MCF 10A (cell line): ENCODE results near the gene RBPJ. TPM values are rescaled to one million over a fixed set of nuclear protein-coding genes. Genes with fewer than 3 reads are reported as not detected.

Experiments used
- BruUV-seq: library from RNA; stranded (reverse); fragments of 400-500 nt; replicated peaks from 2 replicates; lab custom pipeline; 2021; lab: Mats Ljungman, UMichigan
- CTCF ChIA-PET: fragments of 300-600 bp; sonication (Branson Sonifier 250); formaldehyde crosslinking; extraction: SDS; loops from one replicate; lab custom pipeline; 2021; ENCODE audit warnings: antibody characterized with exemption, inconsistent platforms; lab: Yijun Ruan, JAX
- POLR2A ChIA-PET: fragments of 300-600, 350-650 bp; sonication (Branson Sonifier 250); formaldehyde crosslinking; extraction: SDS; loops from one replicate; lab custom pipeline; 2020; ENCODE audit warnings: antibody characterized with exemption, inconsistent platforms; lab: Yijun Ruan, JAX
- DNase-seq: peaks from one replicate; pipeline ENCODE4 v3.0.0-alpha.2; 2018; ENCODE audit not compliant: unreplicated experiment
- H3K27ac Mint-ChIP-seq: one replicate; pipeline ENCODE4 v1.8.0; 2022; ENCODE audit warnings: mild to moderate bottlenecking, low read depth, mixed read lengths; ENCODE audit not compliant: unreplicated experiment
- H3K27me3 Mint-ChIP-seq: one replicate; pipeline ENCODE4 v1.8.0; 2022; ENCODE audit warnings: mixed read lengths; ENCODE audit not compliant: insufficient read depth, unreplicated experiment
- H3K36me3 Mint-ChIP-seq: one replicate; pipeline ENCODE4 v1.8.0; 2022; ENCODE audit warnings: mild to moderate bottlenecking, moderate library complexity, mixed read lengths; ENCODE audit not compliant: insufficient read depth, unreplicated experiment
- H3K4me1 Mint-ChIP-seq: one replicate; pipeline ENCODE4 v1.8.0; 2022; ENCODE audit warnings: mixed read lengths; ENCODE audit not compliant: insufficient read depth, unreplicated experiment
- H3K4me3 Mint-ChIP-seq: one replicate; pipeline ENCODE4 v1.8.0; 2022; ENCODE audit warnings: mild to moderate bottlenecking, moderate library complexity, mixed read lengths; ENCODE audit not compliant: unreplicated experiment
- H3K9me3 Mint-ChIP-seq: one replicate; pipeline ENCODE4 v1.8.0; 2022; ENCODE audit warnings: mixed read lengths; ENCODE audit not compliant: unreplicated experiment
- intact Hi-C: fragments of 100-400 bp; cut with micrococcal nuclease; formaldehyde crosslinking; loops from 2 replicates; pipeline ENCODE4 v1.14.1; 2022
- total RNA-seq: library from RNA; stranded (reverse); gene quantifications from 2 replicates; pipeline ENCODE4 v1.2.3, GENCODE V29; 2022
- TF ChIP-seq, protein P1 (sequence below): fragments of 200-600 bp; IDR thresholded peaks from one replicate; pipeline ENCODE4 v1.8.0; 2022; ENCODE audit warnings: antibody characterized with exemption, mild to moderate bottlenecking; ENCODE audit not compliant: unreplicated experiment

RBPJ gene
- total RNA-seq, 1 experiment from 2014 or later = 74.4 TPM

DNA sequence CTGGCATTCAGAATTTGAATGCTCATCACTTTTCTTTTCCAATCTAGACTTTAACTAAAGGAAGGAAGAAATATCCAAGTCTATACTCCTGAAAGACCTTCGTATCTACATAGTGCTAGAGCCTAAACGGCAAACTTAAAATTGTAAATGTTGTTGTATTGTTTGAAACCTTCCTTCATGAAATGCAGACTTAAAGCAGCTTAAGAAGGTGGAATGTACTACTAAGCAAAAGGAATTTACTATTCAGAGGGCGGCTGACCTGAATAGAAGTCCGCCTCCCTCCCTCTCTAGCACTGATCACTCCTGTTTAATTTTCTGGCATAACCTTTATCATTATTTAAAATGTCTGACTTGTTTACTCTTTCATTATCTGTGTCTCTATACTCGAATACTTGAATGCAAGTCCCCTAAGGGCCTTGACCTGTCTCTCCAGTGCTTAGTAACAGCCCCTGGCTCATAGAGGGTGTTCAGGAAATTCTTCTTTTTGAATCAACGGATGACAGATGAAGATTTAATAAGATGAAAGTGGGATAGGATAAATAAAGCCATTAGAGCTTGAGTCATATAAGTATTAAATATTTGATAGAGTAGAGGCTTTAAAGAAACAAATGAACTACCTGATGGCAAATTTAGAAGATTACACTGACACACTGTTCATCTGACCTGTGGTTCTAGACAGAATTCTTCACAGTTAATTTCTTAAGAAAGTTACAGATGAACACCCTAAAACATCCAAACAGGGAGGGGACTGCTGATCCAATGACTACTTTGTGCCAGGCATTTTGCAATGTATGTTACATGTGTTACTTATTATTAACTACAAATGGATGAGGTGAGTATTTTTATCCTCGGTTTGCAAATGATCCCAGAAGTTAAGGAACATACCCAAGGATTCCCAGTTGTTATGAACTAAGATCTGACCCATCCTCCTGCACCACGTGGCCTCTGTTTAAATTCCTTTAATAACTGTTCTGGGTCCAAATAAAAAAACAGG is 20.2 kb upstream of the RBPJ start:
- CTCF ChIA-PET = interaction anchor here (0.7 kb wide), 1 partner anchor 9 kb away, joined by 3 read pairs; no protein-coding TSS in a partner anchor
- no peaks in the 10 kb centered on the region for H3K9me3 Mint-ChIP-seq
- intact Hi-C loops = no loop called here
- POLR2A ChIA-PET = interaction anchor here (0.7 kb wide), 1 partner anchor 196 kb away, joined by 3 read pairs; no protein-coding TSS in a partner anchor
- BruUV-seq = no TSS peak
- no peaks in the 10 kb centered on the region for H3K27me3 Mint-ChIP-seq
- H3K36me3 Mint-ChIP-seq = no peaks in the 10 kb centered on the region
- H3K4me3 Mint-ChIP-seq = no peak overlapping the region
- peaks cover 7% of the 10 kb centered on the region for H3K4me1 Mint-ChIP-seq
- DNase-seq = no peak
- TF ChIP-seq, protein P1, sequence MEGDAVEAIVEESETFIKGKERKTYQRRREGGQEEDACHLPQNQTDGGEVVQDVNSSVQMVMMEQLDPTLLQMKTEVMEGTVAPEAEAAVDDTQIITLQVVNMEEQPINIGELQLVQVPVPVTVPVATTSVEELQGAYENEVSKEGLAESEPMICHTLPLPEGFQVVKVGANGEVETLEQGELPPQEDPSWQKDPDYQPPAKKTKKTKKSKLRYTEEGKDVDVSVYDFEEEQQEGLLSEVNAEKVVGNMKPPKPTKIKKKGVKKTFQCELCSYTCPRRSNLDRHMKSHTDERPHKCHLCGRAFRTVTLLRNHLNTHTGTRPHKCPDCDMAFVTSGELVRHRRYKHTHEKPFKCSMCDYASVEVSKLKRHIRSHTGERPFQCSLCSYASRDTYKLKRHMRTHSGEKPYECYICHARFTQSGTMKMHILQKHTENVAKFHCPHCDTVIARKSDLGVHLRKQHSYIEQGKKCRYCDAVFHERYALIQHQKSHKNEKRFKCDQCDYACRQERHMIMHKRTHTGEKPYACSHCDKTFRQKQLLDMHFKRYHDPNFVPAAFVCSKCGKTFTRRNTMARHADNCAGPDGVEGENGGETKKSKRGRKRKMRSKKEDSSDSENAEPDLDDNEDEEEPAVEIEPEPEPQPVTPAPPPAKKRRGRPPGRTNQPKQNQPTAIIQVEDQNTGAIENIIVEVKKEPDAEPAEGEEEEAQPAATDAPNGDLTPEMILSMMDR = no peak
- H3K27ac Mint-ChIP-seq = no peak overlapping the region

DNA sequence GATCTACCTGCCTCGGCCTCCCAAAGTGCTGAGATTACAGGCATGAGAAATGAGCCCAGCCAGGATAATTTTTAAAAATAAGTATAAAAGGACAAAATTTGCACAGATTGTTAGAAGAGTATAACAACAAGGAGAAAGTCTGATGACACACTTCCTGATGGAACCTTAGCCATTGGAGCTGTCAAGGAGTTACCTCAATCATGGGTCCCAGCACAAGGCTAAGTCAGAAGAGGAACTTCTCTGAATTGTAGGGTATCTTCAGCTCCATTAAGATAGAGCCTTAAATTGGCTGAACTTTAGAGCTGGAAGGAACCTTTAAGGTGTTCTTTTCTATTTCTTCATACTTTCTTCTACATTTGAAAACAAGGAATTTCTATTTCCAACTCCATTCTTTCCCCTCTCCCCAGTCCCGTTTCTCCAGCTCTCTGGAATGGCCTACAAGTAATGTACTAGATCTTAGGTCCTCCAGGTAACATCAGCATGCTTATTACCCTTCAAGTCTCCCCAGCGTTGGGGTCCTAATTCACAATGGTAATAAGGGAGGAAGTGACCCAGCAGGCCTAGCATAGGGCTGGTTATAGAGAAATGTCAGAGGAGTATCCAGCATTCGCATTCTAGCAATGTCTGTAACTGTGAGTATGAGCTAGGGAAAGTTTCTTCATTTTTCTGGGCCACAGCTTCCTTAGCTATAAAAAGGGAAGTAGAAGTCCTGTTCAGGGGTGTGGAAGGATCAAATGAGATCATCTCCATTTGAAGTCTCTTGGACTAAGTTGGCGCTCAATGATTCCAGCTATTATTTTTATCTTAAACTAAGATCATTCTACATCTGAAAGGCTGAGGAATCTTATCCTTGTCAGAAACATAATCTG is 18.5 kb upstream of the RBPJ start:
- H3K36me3 Mint-ChIP-seq = no peaks in the 10 kb centered on the region

DNA sequence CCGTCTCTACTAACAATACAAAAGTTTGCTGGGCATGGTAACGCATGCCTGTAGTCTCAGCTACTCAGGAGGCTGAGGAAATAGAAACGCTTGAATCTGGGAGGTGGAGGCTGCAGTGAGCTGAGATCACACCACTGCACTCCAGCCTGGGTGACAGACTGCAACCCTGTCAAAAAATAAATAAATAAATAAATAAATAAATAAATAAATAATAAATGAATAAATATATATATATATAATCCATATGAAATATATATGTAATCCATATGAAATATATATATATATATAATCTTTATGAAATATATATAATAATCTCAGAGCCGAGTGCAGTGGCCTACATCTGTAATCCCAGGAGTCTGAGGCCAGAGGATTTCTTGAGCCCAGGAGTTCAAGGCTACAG is 17.8 kb upstream of the RBPJ start:
- POLR2A ChIA-PET = interaction anchor here (1.5 kb wide), 1 partner anchor 17 kb away, joined by 4 read pairs; no protein-coding TSS in a partner anchor
- no peak overlapping the region for H3K4me3 Mint-ChIP-seq
- H3K36me3 Mint-ChIP-seq = no peaks in the 10 kb centered on the region
- no peaks in the 10 kb centered on the region for H3K27me3 Mint-ChIP-seq
- CTCF ChIA-PET = interaction anchor here (0.5 to 1.7 kb wide), 2 partner anchors 13 to 936 kb away, joined by 3 to 10 read pairs; no protein-coding TSS in a partner anchor
- H3K27ac Mint-ChIP-seq = no peak overlapping the region
- no TSS peak for BruUV-seq
- H3K9me3 Mint-ChIP-seq = no peaks in the 10 kb centered on the region
- no peak for DNase-seq
- peaks cover 6% of the 10 kb centered on the region for H3K4me1 Mint-ChIP-seq
- intact Hi-C loops = no loop called here
- TF ChIP-seq, protein P1 = no peak

More for the DNA sequence above, 18.5 kb upstream of the RBPJ start:
- Mint-ChIP-seq H3K4me3 (no peak overlapping the region), H3K9me3 (no peaks in the 10 kb centered on the region), H3K27ac (no peak overlapping the region), H3K4me1 (peaks cover 7% of the 10 kb centered on the region), H3K27me3 (no peaks in the 10 kb centered on the region)
- no peak for DNase-seq
- ChIA-PET POLR2A (interaction anchor here (1.5 kb wide), 1 partner anchor 18 kb away, joined by 4 read pairs; no protein-coding TSS in a partner anchor), CTCF (interaction anchor here (0.5 to 1.7 kb wide), 4 partner anchors 12 to 314 kb away, joined by 3 to 10 read pairs (median 4); no protein-coding TSS in a partner anchor)
- intact Hi-C loops = no loop called here
- no TSS peak for BruUV-seq
- TF ChIP-seq, protein P1 = no peak
